Left kidney (tissue), 2 donors: ENCODE results near the gene STX4. TPM values are rescaled to one million over a fixed set of nuclear protein-coding genes. Genes with fewer than 3 reads are reported as not detected.
"Not testable (repeated sequence)": the region's sequence is repeated elsewhere in the genome, so short reads cannot be mapped to it uniquely, and the experiment has no call there.

ENCODE experiments used
- DNase-seq: peaks from one replicate; pipeline ENCODE4 v3.0.0-alpha.2; 2013
- polyA plus RNA-seq: library from polyadenylated mRNA; unstranded; fragments of 120-200 nt; gene quantifications from one replicate; pipeline ENCODE4 v1.2.1, GENCODE V29; 2013; ENCODE audit not compliant: insufficient read length

Gene STX4
- polyA plus RNA-seq, 1 donor, result 38.6 TPM

DNA sequence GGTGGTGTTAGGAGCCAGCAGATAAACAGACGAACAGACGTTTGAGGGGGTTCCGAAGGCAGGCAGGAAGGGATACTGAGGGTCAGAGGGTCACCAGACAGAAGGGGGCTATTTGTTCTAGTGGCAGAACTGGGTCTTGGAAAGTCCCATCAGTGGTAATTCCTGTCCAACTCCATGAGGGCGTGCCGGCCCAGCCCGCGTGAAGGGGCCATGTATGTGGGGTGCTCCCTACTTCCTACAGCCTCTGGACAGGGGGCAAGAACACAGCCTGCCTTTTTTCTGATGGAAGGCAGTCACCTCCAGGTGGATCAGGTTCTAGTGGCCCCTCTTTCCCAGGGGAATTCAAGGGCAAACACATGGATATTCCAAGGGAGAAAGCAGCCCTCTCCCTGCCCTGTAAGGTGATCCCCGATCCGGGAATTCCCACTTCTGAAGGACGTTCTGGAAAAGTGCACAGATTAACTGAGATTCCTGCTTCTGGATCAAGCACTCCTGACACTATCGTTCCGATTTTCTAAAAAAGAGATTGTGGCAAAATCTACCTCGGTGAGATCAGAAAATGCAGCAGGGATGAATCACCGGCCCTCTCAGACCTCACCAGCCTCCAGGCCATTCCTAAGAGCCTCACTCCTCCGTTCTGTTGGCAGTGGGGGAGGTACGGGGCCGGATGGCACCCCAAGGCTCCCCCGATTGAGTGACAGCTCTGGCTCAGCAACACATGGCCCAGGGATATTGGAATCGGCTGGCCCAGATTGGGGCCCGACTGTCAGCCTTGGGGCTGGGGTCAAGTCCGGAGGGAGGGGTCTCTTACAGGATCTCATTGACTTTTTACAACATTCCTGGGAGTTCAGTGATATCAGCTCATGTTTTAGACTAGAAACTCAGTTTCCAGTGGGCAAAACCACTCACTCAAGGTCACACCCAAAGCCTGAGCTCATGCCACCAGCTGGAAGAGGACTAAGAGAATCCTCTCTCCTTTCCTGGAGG, 35.3 kb upstream of the STX4 start:
- no peak for DNase-seq

GRCh38 chr16:30998852-30999761, 34.3 kb upstream of the STX4 start:
- DNase-seq, result no peak

- DNase-seq, result no peak
Measured at GRCh38 chr16:31000671-31001382, 32.5 kb upstream of the STX4 start.

- no peak for DNase-seq
Measured at GRCh38 chr16:31001507-31002249, 31.7 kb upstream of the STX4 start.

- no peak for DNase-seq
Measured at GRCh38 chr16:31002250-31002700, 31.1 kb upstream of the STX4 start.

- DNase-seq, result no peak
Measured at GRCh38 chr16:31002862-31003341, 30.5 kb upstream of the STX4 start.

- DNase-seq, result no peak
Measured at GRCh38 chr16:31003744-31004143, 29.6 kb upstream of the STX4 start.

DNA sequence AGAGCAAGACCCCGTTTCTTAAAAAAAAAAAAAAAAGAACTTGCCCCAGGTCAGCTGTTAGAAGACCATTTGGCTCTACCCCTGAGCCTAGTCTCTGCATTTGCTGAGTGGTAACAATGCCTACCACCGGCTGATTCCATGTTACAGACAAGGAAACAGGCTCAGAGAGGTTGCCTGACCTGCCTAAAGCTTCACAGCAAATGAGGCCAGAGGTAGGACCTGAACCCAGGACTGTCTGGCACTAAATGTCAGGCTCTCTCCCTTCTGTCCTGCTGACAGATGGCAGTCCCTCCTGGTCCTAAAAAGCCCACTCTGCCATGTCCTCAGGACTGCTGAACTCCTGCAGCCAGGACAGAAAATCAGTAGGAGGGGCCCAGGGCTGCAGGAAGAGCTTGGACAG, 28.7 kb upstream of the STX4 start:
- DNase-seq, result no peak

DNA sequence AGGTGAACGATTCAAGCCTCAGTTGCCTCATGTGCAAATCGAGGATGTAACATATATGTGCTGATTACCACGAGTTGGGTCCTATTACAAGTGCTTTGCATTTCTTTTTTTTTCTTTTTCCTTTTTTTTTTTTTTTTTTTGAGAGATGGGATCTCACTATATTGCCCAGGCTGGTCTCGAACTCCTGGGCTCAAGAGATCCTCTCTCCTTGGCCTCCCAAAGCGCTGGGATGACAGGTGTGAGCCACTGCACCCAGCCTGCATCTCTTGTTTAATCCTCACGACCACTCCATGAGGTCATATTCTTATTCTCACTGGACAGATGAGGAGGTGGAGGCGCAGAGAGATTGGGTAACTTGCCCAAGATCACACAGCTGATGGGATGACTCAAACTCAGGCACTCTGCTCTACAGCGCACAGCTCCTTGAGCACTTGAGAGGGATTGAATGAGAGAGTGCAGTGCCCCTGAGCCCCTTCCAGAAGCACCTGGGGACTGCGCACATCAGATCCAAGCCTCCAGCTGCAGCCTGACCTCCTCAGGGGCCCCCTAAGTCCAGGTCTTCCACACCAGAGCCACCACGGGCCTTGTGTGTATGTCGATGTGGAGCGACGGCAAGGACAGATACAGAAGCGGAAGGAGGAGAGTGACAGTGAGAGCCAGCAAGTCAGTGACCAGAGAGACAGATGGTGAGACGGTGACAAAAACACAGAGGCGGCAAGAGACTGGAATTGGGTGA, 27.8 kb upstream of the STX4 start:
- DNase-seq, result no peak

DNA sequence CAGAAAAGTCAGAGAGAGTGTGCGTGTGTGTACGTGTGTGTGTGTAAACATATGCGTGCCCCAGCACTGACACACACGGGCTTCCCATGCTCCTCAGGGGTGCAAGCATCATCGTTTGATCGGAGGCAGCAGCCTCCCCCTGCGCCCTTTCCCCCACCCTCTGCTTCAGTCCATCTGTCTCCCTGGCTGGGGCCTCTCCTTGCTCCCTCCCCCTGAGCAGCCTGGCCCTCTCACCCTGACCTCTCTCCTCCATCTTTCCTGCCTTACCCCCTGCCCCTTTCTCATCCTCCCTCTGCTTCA, 27.3 kb upstream of the STX4 start:
- DNase-seq, result no peak

DNA sequence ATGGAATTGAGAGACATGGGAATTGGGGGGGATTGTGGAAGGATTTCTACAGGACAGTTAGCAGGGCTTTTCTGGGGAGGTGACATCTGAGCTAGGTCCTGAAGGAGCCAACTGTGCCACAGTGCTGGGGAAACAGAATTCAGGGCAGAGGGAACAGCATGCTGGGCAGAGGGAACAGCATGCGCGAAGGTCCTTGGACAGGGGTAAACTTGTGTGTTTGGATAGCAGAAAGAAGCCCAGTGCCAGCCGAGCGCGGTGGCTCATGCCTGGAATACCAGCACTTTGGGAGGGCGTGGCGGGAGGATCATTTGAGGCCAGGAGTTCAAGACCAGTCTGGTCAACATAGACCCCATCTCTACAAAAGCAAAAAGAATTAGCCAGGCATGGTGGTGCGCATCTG, 26.8 kb upstream of the STX4 start:
- no peak for DNase-seq

DNA sequence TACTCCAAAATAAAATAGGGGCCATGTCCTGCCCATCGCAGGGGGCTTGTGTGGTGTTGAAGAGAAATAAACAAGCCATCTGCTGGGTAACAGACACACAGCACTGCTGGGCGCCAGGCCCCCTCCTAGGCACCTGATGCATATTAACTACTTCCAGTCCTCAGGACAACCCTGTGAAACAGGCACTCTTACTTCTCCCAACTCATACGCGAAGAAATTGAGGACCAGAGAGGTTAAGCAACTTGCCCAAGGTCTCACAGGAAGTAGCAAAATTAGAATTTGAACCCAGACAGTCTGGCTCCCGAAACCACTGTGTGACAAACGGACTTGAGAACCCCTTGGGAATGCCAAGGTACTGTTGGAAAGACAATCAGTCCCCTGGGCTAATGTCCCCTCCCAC, 25.7 kb upstream of the STX4 start:
- DNase-seq, result no peak

DNA sequence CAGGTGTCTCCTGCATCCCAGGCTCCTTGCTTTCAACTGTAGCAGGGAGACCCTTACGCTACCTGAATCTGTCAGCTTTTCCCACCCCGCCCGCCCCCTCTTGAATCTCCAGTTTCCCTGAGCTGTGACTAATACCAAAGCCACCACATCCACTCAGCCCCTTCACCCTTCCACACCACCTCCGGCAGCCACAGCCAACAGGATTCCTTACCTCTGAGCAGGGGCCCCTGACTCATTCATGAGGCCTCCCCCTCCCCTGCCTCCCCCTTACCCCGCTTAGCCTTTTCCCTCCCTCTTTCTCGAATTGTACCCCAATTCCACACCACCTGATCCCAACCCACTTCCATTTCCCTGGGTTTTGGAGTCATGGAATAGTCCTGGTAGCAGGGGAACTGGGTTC, 25.2 kb upstream of the STX4 start:
- no peak for DNase-seq

- no peak for DNase-seq
Measured at GRCh38 chr16:31008551-31008950, 24.8 kb upstream of the STX4 start.

GRCh38 chr16:31009120-31009519, 24.2 kb upstream of the STX4 start:
- no peak for DNase-seq

GRCh38 chr16:31009894-31010584, 23.3 kb upstream of the STX4 start:
- DNase-seq, result no peak

DNA sequence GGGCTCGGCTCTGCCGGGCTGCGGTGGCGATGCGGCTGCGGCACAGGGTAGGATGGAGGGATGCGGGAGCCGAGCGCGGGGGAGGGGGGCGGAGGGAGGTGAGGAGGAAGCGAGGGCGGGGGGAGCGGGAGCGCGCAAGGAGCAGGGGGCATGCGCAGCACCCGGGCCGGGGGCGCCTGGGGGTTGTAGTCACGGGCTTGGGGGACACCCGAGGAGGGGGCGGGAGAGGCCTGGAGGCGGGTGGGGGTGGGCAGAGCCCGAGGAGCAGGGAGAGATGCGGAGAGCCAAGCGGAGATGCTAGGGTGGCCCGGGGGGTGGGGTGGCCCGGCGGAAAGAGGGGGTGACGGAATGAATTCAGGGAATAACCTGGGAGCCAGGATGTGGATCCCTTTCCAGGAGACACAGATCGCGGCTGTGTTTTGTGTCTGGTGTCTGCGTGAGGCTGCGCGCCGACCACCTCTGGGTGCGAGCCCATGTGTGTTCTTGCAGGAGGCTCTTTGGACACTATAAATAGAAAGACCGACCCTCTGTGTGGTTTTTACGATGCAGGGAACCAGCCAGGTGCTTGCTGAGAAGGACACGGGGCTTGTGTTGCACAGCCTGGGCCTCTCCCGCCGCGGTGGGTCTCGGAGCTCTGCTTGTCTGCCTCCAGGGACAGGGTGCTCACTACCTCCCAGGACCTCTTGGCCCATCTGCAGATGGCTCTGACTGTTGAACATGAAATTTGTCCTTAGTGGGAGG, 22.6 kb upstream of the STX4 start, which contains the start of gene STX1B:
Gene STX1B (minus strand): TSS at position 54 of the 741 bp plus-strand sequence. CDS start 242 bp downstream, outside the sequence.
- DNase-seq, result peak; percentile 50

DNA sequence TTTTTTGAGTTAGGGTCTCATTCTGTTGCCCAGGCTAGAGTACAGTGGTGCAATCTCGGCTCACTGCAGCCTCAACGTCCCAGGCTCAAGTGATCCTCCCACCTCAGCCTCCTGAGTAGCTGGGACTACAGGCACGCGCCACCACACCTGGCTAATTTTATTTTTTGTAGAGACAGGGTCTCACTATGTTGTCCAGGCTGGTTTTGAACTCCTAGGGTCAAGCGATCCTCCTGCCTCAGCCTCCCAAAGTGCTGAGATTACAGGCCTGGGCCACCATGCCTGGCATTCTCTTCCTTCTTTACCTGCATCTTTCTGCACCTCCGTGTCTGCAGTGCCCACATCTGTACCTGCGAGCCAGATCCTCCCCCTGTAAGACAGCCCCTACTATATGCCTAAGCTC, 21.5 kb upstream of the STX4 start:
- not testable (repeated sequence) for DNase-seq

GRCh38 chr16:31013292-31013691, 20.1 kb upstream of the STX4 start:
- not testable (repeated sequence) for DNase-seq
